NCI-H345 (cell line): ENCODE data around the gene SCN8A.

Experiments
- DNase-seq: peaks from one replicate; lab custom pipeline; 2025; lab: John Stamatoyannopoulos, UW

The SCN8A gene

GRCh38 chr12:51721282-51721940, 130.4 kb downstream of the SCN8A start:
- no peak for DNase-seq

DNA sequence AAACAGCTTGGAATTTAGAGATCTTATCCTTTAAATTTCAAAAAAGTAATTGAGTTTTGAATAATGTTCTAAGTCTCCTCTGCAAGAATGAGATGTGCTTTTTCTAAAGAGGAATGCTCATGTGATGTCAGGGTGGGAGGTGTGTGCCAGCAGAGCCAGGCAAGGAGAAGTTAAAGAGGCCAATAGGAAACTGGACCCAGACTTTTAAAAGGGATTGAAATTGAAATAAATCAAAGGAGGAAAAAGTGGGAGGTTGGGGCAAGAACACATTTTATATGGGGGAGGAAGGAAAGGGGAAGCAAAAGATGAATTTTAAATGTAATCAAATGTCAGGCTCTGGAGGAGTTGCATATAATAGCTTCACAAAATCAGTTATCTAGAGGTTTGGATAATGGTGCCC, 131.4 kb downstream of the SCN8A start:
- DNase-seq = no peak

GRCh38 chr12:51726161-51726560, 135.1 kb downstream of the SCN8A start:
- DNase-seq = no peak

GRCh38 chr12:51726931-51727330, 135.9 kb downstream of the SCN8A start:
- no peak for DNase-seq

GRCh38 chr12:51729331-51729730, 138.3 kb downstream of the SCN8A start:
- DNase-seq = no peak

GRCh38 chr12:51730745-51731144, 139.7 kb downstream of the SCN8A start:
- DNase-seq = no peak

DNA sequence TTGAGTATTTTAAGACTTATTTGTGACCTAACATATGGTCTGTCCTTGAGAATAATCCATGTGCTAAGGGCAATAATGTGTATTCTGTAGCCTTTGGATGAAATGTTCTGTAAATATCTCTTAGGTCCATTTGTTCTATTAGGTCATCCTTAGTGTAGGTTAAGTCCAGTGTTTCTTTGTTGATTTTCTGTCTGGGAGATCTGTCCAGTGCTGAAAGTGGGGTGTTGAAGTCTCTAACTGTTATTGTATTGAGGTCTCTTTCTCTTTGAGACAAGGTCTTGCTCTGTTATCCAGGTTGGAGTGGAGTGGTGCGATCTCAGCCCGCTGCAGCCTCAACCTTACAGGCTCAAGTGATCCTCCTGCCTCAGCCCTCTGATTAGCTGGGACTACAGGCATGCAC, 149.5 kb downstream of the SCN8A start:
- DNase-seq = no peak

GRCh38 chr12:51744235-51744634, 153.2 kb downstream of the SCN8A start:
- DNase-seq = no peak

GRCh38 chr12:51744957-51745356, 153.9 kb downstream of the SCN8A start:
- no peak for DNase-seq

DNA sequence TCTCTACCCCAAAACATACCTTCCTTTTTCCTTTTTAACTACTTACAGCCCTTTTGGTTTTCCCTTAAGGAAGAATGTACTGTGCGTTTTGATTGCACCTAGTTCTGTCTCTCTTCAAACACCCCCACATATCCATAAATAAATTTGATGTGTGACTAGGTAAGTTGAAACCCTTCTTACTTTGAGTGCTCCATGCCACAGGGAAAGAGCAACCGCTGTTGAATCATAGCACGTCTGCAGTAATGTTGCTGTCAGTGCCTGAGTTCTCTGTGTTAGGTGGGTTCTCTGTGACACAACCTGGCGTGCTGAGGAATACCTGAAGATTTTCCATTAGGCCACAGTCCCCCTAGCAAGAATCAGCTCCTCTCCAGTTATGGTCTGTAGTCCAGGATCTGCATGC, 155.4 kb downstream of the SCN8A start:
- no peak for DNase-seq

GRCh38 chr12:51748235-51748634, 157.2 kb downstream of the SCN8A start:
- DNase-seq = no peak

DNA sequence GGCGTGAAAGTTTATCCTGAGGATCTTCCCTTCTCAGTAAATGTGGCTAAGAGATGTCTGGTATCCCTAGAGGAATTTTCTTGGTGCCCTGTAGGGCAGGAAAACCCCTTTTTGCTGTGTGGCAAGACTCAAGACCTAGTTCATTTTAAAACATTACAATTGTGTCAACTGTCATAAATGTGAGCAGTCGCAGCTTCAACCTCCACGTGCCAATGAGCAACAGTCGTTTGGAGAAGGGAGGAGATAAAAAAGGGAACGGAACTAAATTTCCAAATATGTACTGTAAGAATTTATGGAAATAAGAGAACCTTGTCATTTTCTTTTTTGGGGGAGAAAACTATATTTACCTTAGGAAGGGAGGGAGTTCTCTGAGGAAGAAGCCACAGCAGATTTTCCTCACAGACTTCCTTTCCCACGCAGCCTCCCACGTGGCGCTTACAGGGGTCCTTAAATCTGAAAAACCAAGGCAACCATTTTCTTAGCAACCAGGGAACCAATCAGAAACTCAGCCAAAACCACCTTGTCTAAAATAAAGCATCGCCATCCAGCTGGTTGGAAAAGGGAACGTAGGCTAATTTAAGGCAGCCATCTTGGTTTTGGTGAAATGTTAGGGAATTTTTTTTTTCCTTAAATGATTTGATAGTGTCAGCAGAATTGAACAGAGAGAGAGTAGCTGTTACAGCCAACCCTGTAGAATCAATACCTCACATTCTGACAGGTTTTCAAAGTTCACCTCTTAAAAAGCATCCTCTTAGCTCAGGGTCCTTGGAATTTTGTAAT, 158.4 kb downstream of the SCN8A start:
- no peak for DNase-seq

DNA sequence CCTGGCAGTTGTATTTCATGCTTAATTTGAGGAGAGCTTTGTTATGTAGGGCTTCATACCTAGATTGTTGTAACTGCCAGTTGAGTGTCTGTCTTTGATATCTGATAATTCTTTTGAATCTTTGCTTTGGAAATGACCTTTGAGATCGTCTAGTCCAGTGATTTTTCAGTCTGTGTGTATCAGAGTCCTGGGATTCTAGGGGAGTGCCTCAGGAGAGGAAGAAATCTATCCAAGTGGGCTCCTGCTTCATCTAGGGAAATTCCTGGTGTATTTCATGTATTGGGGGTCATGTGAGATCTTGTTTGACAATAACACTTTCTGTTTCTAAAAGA, 158.9 kb downstream of the SCN8A start:
- DNase-seq = no peak

- DNase-seq = no peak
These were observed 160.6 kb downstream of the SCN8A start for GRCh38 chr12:51751661-51752060.

DNA sequence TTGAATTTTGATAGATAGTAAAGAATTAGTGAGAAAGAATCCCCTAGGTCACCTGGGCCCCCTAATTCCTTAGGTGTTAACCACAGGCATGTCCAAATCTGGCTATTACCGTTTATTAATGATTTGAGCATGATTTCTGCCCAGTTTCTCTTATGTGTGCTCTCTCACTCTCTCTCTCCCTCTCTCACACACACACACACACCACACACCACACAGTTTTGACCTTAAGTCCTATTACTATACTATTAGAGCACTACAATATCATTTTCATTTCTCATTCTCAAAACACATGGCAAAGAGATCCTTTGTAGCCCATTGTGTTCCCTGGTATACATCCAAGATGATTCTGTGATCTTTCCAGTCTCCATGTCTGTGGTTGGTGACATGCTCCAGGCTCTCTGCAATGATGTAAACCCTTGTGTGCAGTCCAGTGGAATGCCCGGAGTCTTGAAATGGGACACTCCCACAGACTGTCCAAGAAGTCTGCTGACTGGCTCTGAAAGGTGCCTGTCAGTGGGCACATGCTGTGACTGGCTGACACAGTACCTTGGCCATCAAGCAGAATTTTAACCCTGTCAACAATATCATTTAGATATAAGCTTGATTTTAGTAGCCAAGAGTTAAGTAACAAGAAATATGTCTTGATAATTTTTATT, 161.3 kb downstream of the SCN8A start:
- DNase-seq = no peak

GRCh38 chr12:51753980-51754675, 163.1 kb downstream of the SCN8A start:
- no peak for DNase-seq

- DNase-seq = no peak
These were observed 164.2 kb downstream of the SCN8A start for GRCh38 chr12:51755251-51755650.

DNA sequence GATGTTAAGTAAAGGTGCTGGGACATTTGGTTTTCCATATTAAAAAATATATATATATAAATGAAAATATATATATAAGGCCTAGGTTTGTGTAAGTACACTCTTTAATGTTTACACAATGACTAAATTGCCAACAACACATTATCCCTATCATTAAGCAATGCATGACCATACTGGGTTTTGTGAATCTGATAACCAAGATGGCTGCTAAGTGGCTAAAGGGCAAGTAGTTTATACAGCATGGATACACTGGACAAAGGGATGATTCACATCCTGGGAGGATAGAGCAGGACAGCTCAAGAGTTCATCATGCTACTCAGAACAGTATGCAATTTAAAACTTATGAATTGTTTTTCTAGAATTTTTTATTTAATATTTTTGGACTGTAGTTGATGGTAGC, 168.1 kb downstream of the SCN8A start:
- no peak for DNase-seq

DNA sequence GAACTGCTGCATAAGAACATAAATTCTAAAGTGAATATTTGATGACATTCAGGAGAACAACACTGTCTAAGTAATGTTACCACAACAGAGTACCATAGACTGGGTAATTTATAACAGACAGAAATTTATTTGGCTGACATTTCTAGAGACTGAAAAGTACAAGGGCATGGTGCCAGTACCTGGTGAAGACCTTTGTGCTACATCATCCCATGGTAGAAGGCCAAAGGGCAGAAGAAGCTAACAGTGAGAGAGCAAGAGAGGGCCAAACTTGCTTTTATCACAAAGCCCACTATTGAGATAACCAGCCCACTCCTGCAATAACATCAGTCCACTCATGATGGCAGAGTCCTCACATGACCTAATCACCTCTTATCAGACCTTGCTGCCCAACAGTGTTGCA, 168.7 kb downstream of the SCN8A start:
- no peak for DNase-seq

DNA sequence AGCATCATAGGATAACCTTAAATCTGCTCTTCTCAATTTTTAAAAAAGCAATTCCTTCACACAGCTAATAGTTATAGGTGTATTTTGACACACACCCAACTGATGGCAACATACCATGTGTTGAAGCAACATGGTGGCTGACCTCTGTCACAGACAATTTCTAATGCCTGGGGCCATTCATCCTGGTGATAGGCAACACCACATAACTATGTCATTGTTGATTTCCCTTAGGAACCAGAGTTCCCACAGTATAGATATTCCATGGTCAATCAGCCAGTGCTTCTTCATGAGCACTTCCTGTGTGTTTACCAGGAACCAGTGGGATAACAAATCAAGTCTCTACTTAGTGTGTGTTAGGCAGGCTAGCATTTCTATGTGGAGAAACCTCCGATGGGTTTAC, 169.2 kb downstream of the SCN8A start:
- no peak for DNase-seq

- no peak for DNase-seq
These were observed 172.7 kb downstream of the SCN8A start for GRCh38 chr12:51763743-51764142.

- DNase-seq = no peak
These were observed 175.1 kb downstream of the SCN8A start for GRCh38 chr12:51766067-51766676.
